ENCODE measurements around the gene ATP2B2.

ATP2B2 gene

GRCh38 chr3:10278501-10278900 is 226.9 kb downstream of the ATP2B2 start:
- no peaks in the 10 kb centered on the region for H3K9me3 ChIP-seq (ENCODE audit: control insufficient read depth in 2 of 2, low read length in 2 of 2)
- H3K36me3 ChIP-seq (ENCODE audit: control insufficient read depth in 2 of 2, insufficient read depth in 2 of 2, low read length in 2 of 2), result peaks cover 36 to 45% of the 10 kb centered on the region in 2 donors
- H3K27ac ChIP-seq (ENCODE audit: low read length), result no peak overlapping the region
- H3K4me1 ChIP-seq (ENCODE audit: control insufficient read depth, insufficient read depth, low read length), result peaks cover 8% of the 10 kb centered on the region
- no peaks in the 10 kb centered on the region for H3K27me3 ChIP-seq (ENCODE audit: control insufficient read depth in 1 of 2, insufficient read depth in 2 of 2, low read length in 2 of 2)
- no peak overlapping the region for H3K9ac ChIP-seq (ENCODE audit: low read length in 2 of 2)
- H3K4me3 ChIP-seq (ENCODE audit: low read length in 2 of 2), result no peak overlapping the region

DNA sequence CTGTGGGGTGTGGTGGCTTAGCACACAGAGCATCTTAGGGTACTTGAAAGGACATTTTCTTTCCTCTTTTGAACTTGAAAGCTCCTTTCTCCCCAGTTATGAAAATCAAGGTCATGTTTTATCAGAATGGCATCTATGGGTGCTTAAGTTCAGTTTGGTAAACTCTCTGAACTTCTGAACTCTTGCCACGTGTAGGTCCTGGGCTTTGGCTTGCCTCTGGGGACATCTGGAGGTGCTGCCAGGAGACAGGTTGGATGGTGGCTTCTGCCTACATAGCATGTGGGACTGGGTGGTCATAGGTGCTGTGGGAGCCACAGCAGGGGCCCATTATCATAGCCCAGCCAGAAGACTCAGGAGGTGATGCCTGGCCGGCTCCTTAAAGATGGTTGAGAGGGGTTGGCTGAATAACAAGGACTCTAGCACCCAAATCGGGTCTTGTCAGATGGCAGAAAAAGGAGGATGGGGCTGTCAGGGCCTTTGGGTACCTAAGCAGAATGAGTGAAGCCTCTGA is 228.2 kb downstream of the ATP2B2 start:
- H3K27ac ChIP-seq (ENCODE audit: low read length), result no peak overlapping the region
- peaks cover 12% of the 10 kb centered on the region for H3K4me1 ChIP-seq (ENCODE audit: control insufficient read depth, insufficient read depth, low read length)
- H3K9me3 ChIP-seq (ENCODE audit: control insufficient read depth in 2 of 2, low read length in 2 of 2), result no peaks in the 10 kb centered on the region
- no peak overlapping the region for H3K9ac ChIP-seq (ENCODE audit: low read length in 2 of 2)
- peaks cover 33 to 40% of the 10 kb centered on the region in 2 donors for H3K36me3 ChIP-seq (ENCODE audit: control insufficient read depth in 2 of 2, insufficient read depth in 2 of 2, low read length in 2 of 2)
- no peak overlapping the region for H3K4me3 ChIP-seq (ENCODE audit: low read length in 2 of 2)
- H3K27me3 ChIP-seq (ENCODE audit: control insufficient read depth in 1 of 2, insufficient read depth in 2 of 2, low read length in 2 of 2), result no peaks in the 10 kb centered on the region

- no peak overlapping the region for H3K4me3 ChIP-seq (ENCODE audit: low read length in 2 of 2)
- no peaks in the 10 kb centered on the region for H3K27me3 ChIP-seq (ENCODE audit: control insufficient read depth in 1 of 2, insufficient read depth in 2 of 2, low read length in 2 of 2)
- no peak overlapping the region for H3K27ac ChIP-seq (ENCODE audit: low read length)
- no peaks in the 10 kb centered on the region for H3K9me3 ChIP-seq (ENCODE audit: control insufficient read depth in 2 of 2, low read length in 2 of 2)
- H3K4me1 ChIP-seq (ENCODE audit: control insufficient read depth, insufficient read depth, low read length), result peaks cover 14% of the 10 kb centered on the region
- no peak overlapping the region for H3K9ac ChIP-seq (ENCODE audit: low read length in 2 of 2)
- H3K36me3 ChIP-seq (ENCODE audit: control insufficient read depth in 2 of 2, insufficient read depth in 2 of 2, low read length in 2 of 2), result peaks cover 36 to 40% of the 10 kb centered on the region in 2 donors
Observed at GRCh38 chr3:10274601-10275000, 230.8 kb downstream of the ATP2B2 start.
